GM19035 (cell line): ENCODE measurements around the gene SUGP1.

Experiments
- ATAC-seq: cut with Tn5 transposase; IDR thresholded peaks from one replicate; pipeline ENCODE4 v1.9.1; 2021; ENCODE audit not compliant: unreplicated experiment

The SUGP1 gene

GRCh38 chr19:19236173-19236572 lies 84.1 kb downstream of the SUGP1 start:
- ATAC-seq: no peak

DNA sequence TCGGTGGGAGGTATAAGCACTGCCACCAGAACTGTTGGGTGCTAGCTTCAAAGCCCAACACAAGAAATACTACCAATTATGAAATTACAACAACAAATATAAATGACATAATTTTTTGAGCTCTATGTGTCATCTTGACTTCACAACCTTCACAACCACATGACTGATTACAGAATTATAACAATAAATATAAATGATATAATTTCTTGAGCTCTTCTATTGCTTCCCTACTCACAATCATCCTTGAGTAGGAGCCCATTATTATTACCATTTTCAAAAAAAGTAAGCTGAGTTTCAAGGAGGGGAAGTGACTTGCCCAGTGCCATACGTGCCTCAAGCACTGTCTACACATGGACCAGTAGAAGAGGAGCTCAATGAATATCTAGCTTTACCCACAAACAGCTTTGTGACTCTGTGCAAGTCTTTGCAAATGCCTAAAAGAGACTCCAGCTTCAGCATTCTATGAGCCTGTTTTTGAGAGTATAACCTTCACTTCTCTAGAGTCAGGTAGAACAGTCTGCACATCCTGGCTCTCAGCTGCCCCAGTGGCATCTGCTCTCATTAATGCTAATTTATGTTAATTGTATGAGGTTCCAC lies 86.0 kb downstream of the SUGP1 start:
- ATAC-seq: no peak

DNA sequence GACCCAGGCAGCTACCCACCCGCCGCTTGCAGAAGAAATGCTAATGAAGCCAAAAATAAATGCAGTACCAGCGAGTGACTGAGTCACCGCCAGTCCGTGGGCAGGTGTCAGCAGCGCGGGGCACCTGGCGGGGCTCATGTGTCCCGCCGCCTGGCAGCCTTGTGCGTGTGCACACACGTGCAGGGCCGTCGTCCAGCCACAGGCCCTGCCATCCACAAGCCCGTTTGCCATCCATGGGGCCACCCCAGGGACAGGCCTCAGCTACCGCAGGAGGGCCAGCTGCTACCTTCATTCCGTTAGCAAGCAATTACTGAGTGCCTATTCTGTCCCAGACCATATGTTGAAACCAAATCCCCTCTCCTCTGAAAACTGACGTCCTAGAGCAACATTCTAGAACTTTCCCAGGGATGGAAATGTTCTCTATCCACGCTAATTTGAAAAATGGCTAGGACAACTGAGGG lies 88.0 kb downstream of the SUGP1 start:
- ATAC-seq: no peak

GRCh38 chr19:19230999-19231398 lies 89.3 kb downstream of the SUGP1 start:
- no peak for ATAC-seq

- ATAC-seq: no peak
Observed at GRCh38 chr19:19229701-19230100, 90.6 kb downstream of the SUGP1 start.

- ATAC-seq: no peak
Observed at GRCh38 chr19:19227217-19227616, 93.1 kb downstream of the SUGP1 start.

DNA sequence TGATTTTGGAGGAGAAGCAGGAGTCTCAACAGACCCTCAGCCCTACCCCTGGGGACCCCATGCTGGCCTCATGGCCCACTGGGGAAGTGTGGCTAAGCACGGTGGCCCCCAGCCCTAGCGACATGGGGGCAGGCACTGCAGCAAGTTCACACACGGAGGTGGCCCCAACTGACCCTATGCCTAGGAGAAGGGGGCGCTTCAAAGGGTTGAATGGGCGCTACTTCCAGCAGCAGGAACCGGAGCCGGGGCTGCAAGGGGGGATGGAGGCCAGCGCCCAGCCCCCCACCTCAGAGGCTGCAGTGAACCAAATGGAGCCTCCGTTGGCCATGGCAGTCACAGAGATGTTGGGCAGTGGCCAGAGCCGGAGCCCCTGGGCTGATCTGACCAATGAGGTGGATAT lies 93.6 kb downstream of the SUGP1 start:
- ATAC-seq: no peak

DNA sequence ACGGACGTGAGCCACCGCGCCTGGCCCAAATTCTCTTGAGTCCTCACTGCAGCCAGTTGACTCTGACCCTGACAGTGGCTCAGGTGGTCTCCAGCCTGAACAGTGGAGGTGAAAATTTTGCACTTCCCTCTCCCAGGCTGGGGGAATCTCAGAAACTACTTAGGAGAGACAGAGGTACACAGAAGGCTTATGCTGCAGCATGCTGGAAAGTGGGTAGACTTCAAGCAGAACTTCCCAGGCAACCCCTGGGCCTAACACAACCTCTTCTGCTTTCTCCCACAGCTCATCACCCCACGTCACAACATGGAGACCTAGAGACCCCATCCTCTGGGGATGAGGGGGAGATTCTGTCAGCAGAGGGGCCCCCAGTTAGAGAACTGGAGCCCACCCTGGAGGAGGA lies 94.1 kb downstream of the SUGP1 start:
- ATAC-seq: no peak
